Measurements from ENCODE around the gene CDC42EP1.

CDC42EP1 gene

GRCh38 chr22:37610480-37611129 is 50.3 kb downstream of the CDC42EP1 start:
- no peak for DNase-seq (ENCODE audit: low read depth in 3 of 3)

GRCh38 chr22:37611207-37611606 is 50.9 kb downstream of the CDC42EP1 start:
- no peak for DNase-seq (ENCODE audit: low read depth in 3 of 3)

- no peak for DNase-seq (ENCODE audit: low read depth in 3 of 3)
Measured at GRCh38 chr22:37616201-37617083, 56.2 kb downstream of the CDC42EP1 start.

GRCh38 chr22:37617431-37617830 is 57.2 kb downstream of the CDC42EP1 start:
- no peak for DNase-seq (ENCODE audit: low read depth in 3 of 3)

- no peak for DNase-seq (ENCODE audit: low read depth in 3 of 3)
Measured at GRCh38 chr22:37618072-37618656, 57.9 kb downstream of the CDC42EP1 start.

- no peak for DNase-seq (ENCODE audit: low read depth in 3 of 3)
Measured at GRCh38 chr22:37618674-37619073, 58.4 kb downstream of the CDC42EP1 start.

All from stimulated activated CD4-positive, alpha-beta T cell treated with anti-CD3 and anti-CD28 coated beads, TNF-alpha, amount 100 ng/mL, for 48 hours (primary cell).